SK-N-MC (cell line): ENCODE measurements around the gene MGMT.

Experiments
- EZH2 ChIP-seq: fragments of 200-600 bp; sonication (generic); IDR thresholded peaks from one replicate; pipeline ENCODE4 v1.6.1; 2017; ENCODE audit warnings: antibody characterized with exemption
- FOXP2 ChIP-seq: optimal IDR thresholded peaks from 2 replicates; pipeline ENCODE3; 2011; ENCODE audit warnings: mild to moderate bottlenecking, moderate library complexity; ENCODE audit not compliant: insufficient read depth; ENCODE audit errors: extremely low read length, control extremely low read depth
- POLR2AphosphoS5 ChIP-seq: IDR thresholded peaks from 2 replicates; pipeline ENCODE4 v1.6.1; 2012; ENCODE audit warnings: mild to moderate bottlenecking, low read depth, low read length, borderline replicate concordance

DNA sequence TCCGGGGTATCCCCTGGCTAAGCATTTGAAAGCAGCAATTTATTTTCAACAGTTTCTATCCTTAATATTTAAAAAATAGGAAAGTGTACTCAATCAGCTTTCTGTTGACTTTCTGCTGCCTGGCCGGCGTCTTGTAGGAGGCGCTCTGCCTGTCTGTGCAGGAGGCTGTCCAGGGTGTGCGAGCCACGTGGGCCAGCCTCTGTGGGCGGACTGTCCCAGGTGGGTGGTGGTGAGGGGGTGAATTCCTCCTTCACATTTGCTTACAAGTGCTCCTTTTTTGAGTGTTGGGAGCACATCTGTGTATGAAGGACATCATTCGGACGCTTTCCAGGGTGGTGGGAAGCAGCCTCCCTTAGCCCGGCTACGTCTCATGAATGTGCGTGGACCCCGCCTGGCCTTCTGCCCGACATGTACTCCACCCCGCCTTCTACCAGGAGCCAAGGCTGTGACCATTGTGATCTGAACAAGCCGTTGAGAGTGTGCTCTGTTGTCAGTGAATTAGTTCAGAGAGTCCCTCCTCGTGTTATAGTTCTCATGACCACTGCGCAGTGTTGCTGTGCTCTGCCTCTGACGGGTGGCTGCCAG, 114.9 kb downstream of the MGMT start:
- TF ChIP-seq EZH2 (no peak), POLR2AphosphoS5 (no peak), FOXP2 (no peak)
